ENCODE results near the gene SLC10A2.

SLC10A2 gene

GRCh38 chr13:103044056-103044455 lies 22.2 kb downstream of the SLC10A2 start:
- no peak for TF ChIP-seq CTCF (IDR thresholded peaks at IDR 0.05)

DNA sequence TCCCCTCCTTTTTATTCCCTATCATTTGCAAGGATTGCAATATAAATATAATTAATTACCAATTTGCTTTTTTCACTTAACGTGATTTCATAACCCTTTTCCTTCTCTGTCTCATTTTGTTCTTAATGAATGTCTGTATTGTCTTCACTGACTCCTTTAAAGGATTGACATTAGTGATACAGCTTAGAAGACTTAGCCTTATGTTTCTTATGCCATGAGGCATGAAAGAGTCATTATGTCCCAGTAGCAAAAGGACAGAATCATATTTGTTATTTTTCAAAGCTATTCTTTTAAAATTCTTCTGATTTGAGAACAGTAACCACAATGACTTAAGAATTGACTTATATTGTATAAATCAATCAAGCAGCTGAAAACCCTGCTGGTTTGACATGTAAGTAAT lies 26.2 kb downstream of the SLC10A2 start:
- no peak for TF ChIP-seq CTCF (IDR thresholded peaks at IDR 0.05)

GRCh38 chr13:103039183-103039582 lies 27.0 kb downstream of the SLC10A2 start:
- no peak for TF ChIP-seq CTCF (IDR thresholded peaks at IDR 0.05)

GRCh38 chr13:103036268-103036667 lies 29.9 kb downstream of the SLC10A2 start:
- no peak for TF ChIP-seq CTCF (IDR thresholded peaks at IDR 0.05)

- TF ChIP-seq CTCF (IDR thresholded peaks at IDR 0.05): no peak
Measured at GRCh38 chr13:103033999-103034398, 32.2 kb downstream of the SLC10A2 start.

GRCh38 chr13:103031332-103031873 lies 34.8 kb downstream of the SLC10A2 start:
- no peak for TF ChIP-seq CTCF (IDR thresholded peaks at IDR 0.05)

- no peak for TF ChIP-seq CTCF (IDR thresholded peaks at IDR 0.05)
Measured at GRCh38 chr13:103030776-103031175, 35.4 kb downstream of the SLC10A2 start.

DNA sequence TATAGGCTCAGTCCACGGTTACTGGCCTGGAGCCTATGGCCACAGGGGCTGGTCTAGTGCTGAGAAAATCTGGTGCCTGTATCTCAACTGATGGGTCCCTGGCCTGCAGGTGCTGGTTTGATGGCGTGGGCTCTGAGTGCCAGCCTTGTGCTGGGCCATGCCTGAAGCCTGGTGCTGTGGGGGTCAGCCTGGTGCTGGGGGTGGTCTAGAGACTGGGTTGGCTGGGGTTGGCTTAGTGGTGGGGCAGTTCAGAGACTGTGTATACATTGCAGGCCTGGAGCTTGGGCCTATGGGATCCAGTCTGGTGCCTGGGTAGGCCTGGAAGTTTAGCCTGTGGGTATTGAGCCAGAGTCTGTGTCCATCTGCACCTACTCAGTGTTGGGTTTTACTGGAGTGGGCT lies 36.4 kb downstream of the SLC10A2 start:
- TF ChIP-seq CTCF (IDR thresholded peaks at IDR 0.05): no peak
